Ishikawa (cell line): ENCODE data around the gene HEBP1.

Source experiments
- FOXM1 ChIP-seq: IDR thresholded peaks from 2 replicates; pipeline ENCODE4 v1.6.1; 2012; ENCODE audit warnings: low read depth, borderline replicate concordance
- TAF1 ChIP-seq: IDR thresholded peaks from 2 replicates; pipeline ENCODE4 v1.6.1; 2012; ENCODE audit warnings: low read depth, mild to moderate bottlenecking
- TF ChIP-seq, protein P1 (sequence below): IDR thresholded peaks from 2 replicates; pipeline ENCODE4 v1.6.1; 2012
- TF ChIP-seq, protein P2 (sequence below): IDR thresholded peaks from 2 replicates; pipeline ENCODE4 v1.6.1; 2012; ENCODE audit warnings: low read depth, mild to moderate bottlenecking

DNA sequence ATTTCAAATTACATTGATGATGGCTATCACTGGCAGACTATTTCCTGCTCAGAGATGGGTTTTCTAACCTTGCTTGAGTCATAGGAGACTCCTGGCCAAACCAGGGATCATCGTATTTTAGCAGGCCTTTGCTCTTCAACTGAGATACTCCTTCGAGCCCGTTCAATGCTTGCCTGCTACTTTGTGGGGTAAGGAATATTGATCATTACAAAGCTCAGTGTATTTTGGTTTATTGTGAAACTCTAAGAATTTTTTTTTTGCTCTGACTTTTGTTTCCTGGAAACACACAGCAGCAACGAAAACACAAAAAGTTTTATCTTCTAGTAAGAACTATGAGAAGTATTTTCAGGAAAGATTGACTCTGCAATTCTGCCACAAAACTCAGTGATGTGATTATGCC, 52.2 kb downstream of the HEBP1 start:
- TF ChIP-seq, protein P1, sequence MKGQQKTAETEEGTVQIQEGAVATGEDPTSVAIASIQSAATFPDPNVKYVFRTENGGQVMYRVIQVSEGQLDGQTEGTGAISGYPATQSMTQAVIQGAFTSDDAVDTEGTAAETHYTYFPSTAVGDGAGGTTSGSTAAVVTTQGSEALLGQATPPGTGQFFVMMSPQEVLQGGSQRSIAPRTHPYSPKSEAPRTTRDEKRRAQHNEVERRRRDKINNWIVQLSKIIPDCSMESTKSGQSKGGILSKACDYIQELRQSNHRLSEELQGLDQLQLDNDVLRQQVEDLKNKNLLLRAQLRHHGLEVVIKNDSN, result no peak
- TF ChIP-seq TAF1 (no peak), FOXM1 (no peak)
- TF ChIP-seq, protein P2, sequence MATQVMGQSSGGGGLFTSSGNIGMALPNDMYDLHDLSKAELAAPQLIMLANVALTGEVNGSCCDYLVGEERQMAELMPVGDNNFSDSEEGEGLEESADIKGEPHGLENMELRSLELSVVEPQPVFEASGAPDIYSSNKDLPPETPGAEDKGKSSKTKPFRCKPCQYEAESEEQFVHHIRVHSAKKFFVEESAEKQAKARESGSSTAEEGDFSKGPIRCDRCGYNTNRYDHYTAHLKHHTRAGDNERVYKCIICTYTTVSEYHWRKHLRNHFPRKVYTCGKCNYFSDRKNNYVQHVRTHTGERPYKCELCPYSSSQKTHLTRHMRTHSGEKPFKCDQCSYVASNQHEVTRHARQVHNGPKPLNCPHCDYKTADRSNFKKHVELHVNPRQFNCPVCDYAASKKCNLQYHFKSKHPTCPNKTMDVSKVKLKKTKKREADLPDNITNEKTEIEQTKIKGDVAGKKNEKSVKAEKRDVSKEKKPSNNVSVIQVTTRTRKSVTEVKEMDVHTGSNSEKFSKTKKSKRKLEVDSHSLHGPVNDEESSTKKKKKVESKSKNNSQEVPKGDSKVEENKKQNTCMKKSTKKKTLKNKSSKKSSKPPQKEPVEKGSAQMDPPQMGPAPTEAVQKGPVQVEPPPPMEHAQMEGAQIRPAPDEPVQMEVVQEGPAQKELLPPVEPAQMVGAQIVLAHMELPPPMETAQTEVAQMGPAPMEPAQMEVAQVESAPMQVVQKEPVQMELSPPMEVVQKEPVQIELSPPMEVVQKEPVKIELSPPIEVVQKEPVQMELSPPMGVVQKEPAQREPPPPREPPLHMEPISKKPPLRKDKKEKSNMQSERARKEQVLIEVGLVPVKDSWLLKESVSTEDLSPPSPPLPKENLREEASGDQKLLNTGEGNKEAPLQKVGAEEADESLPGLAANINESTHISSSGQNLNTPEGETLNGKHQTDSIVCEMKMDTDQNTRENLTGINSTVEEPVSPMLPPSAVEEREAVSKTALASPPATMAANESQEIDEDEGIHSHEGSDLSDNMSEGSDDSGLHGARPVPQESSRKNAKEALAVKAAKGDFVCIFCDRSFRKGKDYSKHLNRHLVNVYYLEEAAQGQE, result no peak
